DMS153 treated with DMSO at 0.1 percent for 48 hours (cell line): ENCODE measurements around the gene PLAAT2.
"Not testable (repeated sequence)": the region's sequence is repeated elsewhere in the genome, so short reads cannot be mapped to it uniquely, and the experiment has no call there.

ENCODE experiments used
- DNase-seq: peaks from one replicate; lab custom pipeline; 2025; ENCODE audit not compliant: unreplicated experiment; lab: John Stamatoyannopoulos, UW

The PLAAT2 gene

GRCh38 chr11:63550156-63550700 lies 13.0 kb downstream of the PLAAT2 start:
- DNase-seq, result not testable (repeated sequence)

GRCh38 chr11:63549411-63549810 lies 13.8 kb downstream of the PLAAT2 start:
- no peak for DNase-seq

GRCh38 chr11:63548178-63548577 lies 15.0 kb downstream of the PLAAT2 start:
- no peak for DNase-seq

GRCh38 chr11:63547061-63547460 lies 16.1 kb downstream of the PLAAT2 start:
- DNase-seq, result no peak

GRCh38 chr11:63543711-63544110 lies 19.5 kb downstream of the PLAAT2 start:
- no peak for DNase-seq

- not testable (repeated sequence) for DNase-seq
These were observed 20.7 kb downstream of the PLAAT2 start for GRCh38 chr11:63542506-63542905.

GRCh38 chr11:63537293-63538101 lies 25.7 kb downstream of the PLAAT2 start:
- no peak for DNase-seq

GRCh38 chr11:63536669-63537292 lies 26.4 kb downstream of the PLAAT2 start, which contains the start of gene PLAAT4:
PLAAT4 (plus strand) TSS chr11:63536808; CDS start chr11:63536869, 61 bp downstream.
- DNase-seq, result peak; percentile 1

GRCh38 chr11:63535734-63536133 lies 27.4 kb downstream of the PLAAT2 start:
- DNase-seq, result no peak

GRCh38 chr11:63534895-63535461 lies 28.2 kb downstream of the PLAAT2 start:
- no peak for DNase-seq

GRCh38 chr11:63534076-63534475 lies 29.1 kb downstream of the PLAAT2 start:
- DNase-seq, result no peak

- no peak for DNase-seq
These were observed 30.2 kb downstream of the PLAAT2 start for GRCh38 chr11:63532799-63533475.

- no peak for DNase-seq
These were observed 31.1 kb downstream of the PLAAT2 start for GRCh38 chr11:63532117-63532516.

- DNase-seq, result not testable (repeated sequence)
These were observed 31.9 kb downstream of the PLAAT2 start for GRCh38 chr11:63531074-63531792.

- no peak for DNase-seq
These were observed 33.2 kb downstream of the PLAAT2 start for GRCh38 chr11:63530021-63530420.

- DNase-seq, result not testable (repeated sequence)
These were observed 33.8 kb downstream of the PLAAT2 start for GRCh38 chr11:63529373-63529772.

GRCh38 chr11:63528729-63529278 lies 34.4 kb downstream of the PLAAT2 start:
- not testable (repeated sequence) for DNase-seq

GRCh38 chr11:63528156-63528555 lies 35.0 kb downstream of the PLAAT2 start:
- not testable (repeated sequence) for DNase-seq

- no peak for DNase-seq
These were observed 35.5 kb downstream of the PLAAT2 start for GRCh38 chr11:63527667-63528066.

GRCh38 chr11:63523151-63523550 lies 40.0 kb downstream of the PLAAT2 start:
- DNase-seq, result no peak
